Heart left ventricle (tissue), 13 donors: ENCODE measurements around the gene ABCA13.

Experiments used
- POLR2A ChIP-seq, 2 donors: fragments of 450-650 bp; IDR thresholded peaks; one replicate each; pipeline ENCODE4 v1.6.1; 2017; ENCODE audit warnings: antibody characterized with exemption in 2 of 2, mild to moderate bottlenecking in 2 of 2, moderate library complexity in 2 of 2
- TF ChIP-seq, protein P1 (sequence below), 12 donors: fragments of 200-600 bp; sonication (generic) in 4 of 12; IDR thresholded peaks; one replicate each; pipeline versions ENCODE4 v1.5.0 to v1.8.0; 2018 to 2022; ENCODE audit warnings: antibody characterized with exemption in 12 of 12, mild to moderate bottlenecking in 5 of 12
- donor health status: ischemic (EF 13 %, LVEDD 7.1; RV severe dilation, severe dysfunction).
- donor health status: DM: no; HTN: yes; CAD: no.
- donor health status: DM: no; HTN: no; CAD: no.
- donor health status: ischemic (EF 25% LVEDD 6.9; RV normal size, moderate dysfunction).
- donor health status: ischemic (EF 25% LVEDD 5.7; RV mildly dilated, moderate dysfunction).
- donor health status: ischemic (EF 35%, LVEDD 5.7; RV mildly dilated, moderate dysfunction).
- donor health status: nonischemic (EF 11% LVEDD 7.7; RV severe dilation, severe dysfunction).
- donor health status: DM: yes; HTN: yes; CAD: no.
- donor health status: PGD.
- donor health status: ischemic (EF 29% LVEDD 5.4; RV normal size, mild dysfunction).
- donor health status: nonischemic (EF 23%, LVEDD 6.1; RV moderate dilation, normal function).

DNA sequence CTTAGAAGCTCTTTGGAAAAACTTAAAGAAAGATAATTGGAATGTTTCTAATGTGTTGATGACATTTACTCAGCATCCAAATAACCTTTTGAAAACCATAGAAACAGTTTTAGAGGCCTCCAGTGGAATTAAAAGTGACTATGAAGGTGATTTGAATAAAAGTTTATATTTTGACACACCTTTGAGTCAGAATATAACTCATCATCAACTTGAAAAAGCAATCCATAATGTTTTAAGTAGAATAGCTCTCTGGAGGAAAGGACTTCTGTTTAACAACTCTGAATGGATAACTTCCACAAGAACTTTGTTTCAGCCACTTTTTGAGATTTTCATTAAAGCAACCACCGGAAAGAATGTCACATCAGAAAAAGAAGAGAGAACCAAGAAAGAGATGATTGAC, 108.2 kb downstream of the ABCA13 start:
- TF ChIP-seq, protein P1, sequence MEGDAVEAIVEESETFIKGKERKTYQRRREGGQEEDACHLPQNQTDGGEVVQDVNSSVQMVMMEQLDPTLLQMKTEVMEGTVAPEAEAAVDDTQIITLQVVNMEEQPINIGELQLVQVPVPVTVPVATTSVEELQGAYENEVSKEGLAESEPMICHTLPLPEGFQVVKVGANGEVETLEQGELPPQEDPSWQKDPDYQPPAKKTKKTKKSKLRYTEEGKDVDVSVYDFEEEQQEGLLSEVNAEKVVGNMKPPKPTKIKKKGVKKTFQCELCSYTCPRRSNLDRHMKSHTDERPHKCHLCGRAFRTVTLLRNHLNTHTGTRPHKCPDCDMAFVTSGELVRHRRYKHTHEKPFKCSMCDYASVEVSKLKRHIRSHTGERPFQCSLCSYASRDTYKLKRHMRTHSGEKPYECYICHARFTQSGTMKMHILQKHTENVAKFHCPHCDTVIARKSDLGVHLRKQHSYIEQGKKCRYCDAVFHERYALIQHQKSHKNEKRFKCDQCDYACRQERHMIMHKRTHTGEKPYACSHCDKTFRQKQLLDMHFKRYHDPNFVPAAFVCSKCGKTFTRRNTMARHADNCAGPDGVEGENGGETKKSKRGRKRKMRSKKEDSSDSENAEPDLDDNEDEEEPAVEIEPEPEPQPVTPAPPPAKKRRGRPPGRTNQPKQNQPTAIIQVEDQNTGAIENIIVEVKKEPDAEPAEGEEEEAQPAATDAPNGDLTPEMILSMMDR (IDR thresholded peaks at IDR 0.05), result no peak
- TF ChIP-seq POLR2A (IDR thresholded peaks at IDR 0.05), result no peak
